Measurements from ENCODE around the gene NIFK.
"Not testable (repeated sequence)": the region's sequence is repeated elsewhere in the genome, so short reads cannot be mapped to it uniquely, and the experiment has no call there.

Gene NIFK

GRCh38 chr2:121731366-121731765 is 5.3 kb downstream of the NIFK start:
- no peak for DNase-seq

- no peak for DNase-seq
These were observed 8.7 kb downstream of the NIFK start for GRCh38 chr2:121727950-121728349.

DNA sequence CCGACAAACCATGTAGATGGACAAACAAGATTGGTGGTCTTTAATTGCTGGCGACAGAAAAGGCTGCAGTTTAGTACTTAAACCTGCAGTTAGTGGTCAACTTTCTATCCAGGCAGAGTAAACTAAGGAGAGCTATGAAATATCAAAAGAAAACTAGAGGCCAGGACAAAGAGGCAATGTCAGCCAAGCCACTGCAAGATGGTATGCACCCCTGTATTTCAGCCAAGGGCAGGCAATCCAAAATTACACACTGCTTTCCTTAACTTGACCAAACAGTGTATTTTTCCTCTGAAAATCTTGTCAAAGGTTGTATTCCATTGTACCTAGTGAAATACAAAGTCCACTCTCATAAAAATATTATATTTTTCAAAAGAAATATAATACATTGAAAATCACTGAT is 9.3 kb downstream of the NIFK start:
- DNase-seq: no peak

- DNase-seq: no peak
These were observed 13.4 kb downstream of the NIFK start for GRCh38 chr2:121723316-121723715.

GRCh38 chr2:121722479-121722878 is 14.2 kb downstream of the NIFK start:
- DNase-seq: no peak

DNA sequence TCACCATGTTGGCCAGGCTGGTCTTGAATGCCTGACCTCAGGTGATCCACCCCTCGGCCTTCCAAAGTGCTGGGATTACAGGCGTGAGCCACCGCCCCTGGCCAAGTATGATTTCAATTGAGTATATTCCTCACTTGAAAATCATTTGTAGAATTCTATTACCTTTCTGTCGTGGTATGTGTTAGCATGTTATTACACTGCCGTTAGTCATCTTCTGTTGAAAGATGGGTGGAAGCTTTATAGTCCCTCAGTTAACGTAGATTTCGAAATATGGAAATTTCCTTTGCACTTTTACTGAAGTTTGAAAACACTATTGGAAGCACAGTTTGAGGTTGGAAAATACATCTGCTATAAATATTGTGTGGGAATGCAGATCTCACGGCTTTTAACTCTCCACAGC is 14.7 kb downstream of the NIFK start:
- no peak for DNase-seq

DNA sequence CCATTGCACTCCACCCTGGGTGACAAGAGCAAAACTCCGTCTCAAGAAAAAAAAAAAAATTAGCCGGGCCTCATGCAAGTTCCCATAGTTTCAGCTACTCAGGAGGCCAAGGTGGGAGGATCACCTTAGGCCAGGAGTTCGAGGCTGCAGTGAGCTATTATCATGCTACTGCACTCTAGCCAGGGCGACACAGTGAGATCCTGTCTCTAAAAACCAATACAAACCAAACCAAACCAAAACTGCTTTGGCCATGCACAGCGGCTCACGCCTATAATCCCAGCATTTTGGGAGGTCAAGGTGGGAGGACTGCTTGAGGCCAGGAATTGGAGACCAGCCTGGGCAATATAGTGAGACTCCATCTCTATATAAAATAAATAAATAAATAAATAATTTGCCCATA is 19.1 kb downstream of the NIFK start:
- no peak for DNase-seq

DNA sequence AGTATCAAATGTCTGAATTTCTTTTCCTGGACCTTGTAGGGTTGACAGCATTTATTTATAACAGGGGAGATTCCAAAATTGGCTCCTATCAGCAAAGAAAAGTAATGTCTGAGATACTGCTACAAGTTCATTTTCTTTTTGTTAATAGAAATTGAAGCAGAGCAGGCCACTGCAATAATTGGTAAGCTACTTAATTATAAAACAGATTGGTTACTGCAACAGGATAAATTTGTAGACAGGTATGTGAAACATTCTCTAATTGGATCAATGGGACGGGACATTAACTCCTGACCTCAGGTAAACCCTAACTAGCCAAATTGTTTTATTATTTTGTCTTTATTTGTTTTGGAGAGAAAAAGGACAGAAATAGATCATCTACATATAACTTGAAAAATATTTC is 20.5 kb downstream of the NIFK start:
- DNase-seq: no peak

DNA sequence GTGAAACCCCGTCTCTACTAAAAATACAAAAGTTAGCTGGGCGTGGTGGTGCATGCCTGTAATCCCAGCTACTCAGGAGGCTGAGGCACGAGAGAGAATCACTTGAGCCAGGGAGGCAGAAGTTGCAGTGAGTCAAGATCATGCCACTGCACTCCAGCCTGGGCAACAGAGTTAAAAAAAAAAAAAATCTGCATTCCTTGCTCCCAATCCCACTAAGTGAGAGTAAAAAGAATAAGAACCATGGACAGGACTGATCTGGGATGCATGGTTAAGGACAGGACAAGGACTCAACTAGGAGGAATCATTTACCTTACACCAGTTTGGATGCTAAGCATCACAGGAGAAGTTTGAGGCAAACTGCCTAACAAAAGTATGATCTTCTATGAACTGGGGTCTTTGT is 25.2 kb downstream of the NIFK start:
- not testable (repeated sequence) for DNase-seq

DNA sequence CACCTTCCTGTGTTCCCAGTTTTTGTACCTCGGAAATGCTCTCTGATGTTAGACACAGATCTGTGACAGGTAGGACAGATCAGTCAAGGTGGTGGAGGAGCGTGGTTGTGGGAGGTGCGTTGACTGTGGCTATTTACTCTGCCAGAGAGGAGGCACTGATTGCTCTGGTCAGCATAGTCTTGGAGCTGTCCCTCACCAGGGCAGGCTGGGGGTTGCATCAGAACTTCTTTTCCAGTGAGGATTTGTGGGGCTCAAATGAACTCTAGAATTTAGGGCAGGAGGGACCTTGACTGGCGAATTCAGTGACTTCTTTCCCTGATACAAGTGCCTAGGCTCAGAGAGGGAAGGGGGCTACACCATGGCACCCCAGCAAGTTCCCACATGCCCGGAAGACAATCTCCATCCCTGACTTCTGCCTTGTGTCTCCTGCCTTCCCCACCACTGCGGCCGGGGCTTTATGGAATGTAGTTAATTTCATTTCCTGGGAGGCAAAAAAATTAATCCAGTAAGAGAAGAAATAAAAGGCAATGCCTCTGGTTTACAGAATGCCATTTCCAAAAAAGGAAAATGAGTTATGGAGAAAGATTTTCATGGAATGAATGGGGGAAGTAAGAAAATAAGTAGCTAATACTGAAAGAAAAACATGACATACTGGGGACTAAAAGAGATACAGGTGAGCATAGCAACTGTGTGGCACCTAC is 26.1 kb downstream of the NIFK start:
- no peak for DNase-seq

GRCh38 chr2:121709776-121710469 is 26.8 kb downstream of the NIFK start:
- DNase-seq: no peak

DNA sequence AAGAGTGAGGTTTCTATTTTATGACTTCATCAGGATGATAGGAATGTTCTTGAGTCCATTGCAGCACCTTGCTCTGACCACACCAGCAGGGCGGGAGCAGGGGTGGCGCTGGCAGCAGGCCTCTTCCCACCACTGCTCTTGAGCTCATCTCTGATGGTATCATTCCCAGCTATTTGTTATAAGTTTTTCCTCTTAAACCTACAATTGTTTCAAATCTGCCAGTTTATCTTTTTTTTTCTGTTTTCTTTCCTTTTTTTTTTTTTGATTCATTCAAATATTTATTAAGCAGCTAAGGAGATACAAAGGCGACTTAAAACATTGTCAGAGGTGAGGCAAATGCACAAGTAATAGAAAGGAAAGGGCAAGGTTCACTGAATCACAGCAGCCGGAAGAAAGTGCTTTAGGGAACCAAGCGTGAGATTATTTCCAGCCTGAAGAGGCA is 28.7 kb downstream of the NIFK start:
- DNase-seq: no peak

DNA sequence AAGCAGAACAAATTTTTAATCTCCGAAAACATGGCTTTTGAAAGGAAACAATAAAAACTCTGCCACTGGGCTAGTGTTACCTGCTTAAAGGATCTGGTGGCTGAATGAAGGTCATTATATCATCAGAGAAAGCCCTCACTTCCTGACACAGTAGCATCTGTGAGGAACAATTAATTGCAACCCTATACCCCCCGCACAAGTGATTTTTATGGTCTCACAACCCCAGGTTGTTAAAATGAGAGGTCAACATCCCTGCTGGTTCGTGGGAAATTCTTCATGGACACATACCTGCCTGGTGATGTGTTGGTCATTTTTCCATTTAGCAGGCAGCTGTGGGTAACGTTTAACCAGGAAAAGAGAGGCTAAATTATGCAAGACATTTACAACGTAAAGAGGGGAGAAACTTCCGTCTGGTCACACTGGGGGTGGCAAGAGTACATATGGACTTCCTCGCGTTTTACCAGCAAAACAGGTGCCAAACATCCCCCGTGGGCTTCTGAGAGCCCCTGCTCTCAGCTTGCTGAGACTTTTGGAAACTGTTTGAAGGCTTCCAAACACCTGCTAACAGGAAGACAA is 29.2 kb downstream of the NIFK start:
- DNase-seq: no peak

GRCh38 chr2:121705958-121706357 is 30.7 kb downstream of the NIFK start:
- no peak for DNase-seq

- no peak for DNase-seq
These were observed 31.3 kb downstream of the NIFK start for GRCh38 chr2:121705390-121705789.

DNA sequence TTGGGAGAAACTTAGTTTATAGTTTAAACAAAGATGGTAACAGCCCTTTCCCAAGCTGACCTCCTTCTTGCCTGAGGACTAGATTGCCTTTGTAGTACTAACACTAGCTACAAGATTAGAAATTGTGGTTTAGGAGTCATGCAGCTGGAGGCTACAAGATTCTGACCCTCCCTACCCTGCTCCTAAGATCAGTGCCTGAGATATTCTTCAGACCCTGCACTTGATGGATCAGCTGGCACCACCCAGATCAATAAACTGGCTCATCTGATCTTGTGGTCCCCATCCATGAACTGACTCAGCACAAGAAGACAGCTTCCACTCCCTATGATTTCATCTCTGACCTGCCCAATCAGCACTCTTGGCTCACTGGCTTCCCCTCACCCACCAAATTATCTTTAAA is 34.9 kb downstream of the NIFK start:
- not testable (repeated sequence) for DNase-seq

GRCh38 chr2:121699421-121700333 is 37.0 kb downstream of the NIFK start:
- DNase-seq: no peak

- DNase-seq: no peak
These were observed 38.3 kb downstream of the NIFK start for GRCh38 chr2:121698318-121698930.

DNA sequence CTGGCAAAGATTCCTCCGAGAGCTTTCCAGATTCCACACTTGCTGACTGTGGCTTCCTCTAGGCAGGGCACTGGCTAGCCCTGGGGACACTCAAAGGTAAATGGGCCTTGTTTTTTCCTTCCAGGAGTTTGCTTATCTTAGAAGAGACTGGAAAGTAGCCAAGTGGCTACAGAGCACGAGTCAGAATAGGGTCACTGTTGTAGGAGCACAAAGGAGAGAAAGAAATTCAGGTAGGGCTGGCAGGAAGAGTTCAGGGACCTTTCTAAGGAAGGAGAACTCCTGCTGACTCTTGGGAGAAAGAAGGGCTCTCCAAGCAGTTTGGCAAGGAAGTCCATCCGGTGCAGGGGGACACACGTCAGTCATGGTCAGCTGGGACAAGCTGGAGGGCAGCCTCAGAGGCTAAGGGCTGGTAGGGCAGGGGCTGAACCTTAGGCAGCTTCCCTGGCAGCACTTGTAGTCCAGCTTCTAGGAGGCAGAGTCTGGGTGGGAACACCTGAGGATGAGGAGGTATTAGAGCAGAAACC is 39.5 kb downstream of the NIFK start:
- no peak for DNase-seq

GRCh38 chr2:121696410-121696930 is 40.2 kb downstream of the NIFK start:
- DNase-seq: no peak

GRCh38 chr2:121695171-121695451 is 41.6 kb downstream of the NIFK start:
- DNase-seq: no peak

GRCh38 chr2:121694398-121695170 is 42.1 kb downstream of the NIFK start:
- no peak for DNase-seq

All from left hindlimb (tissue), 1 donor.